Cardiac atrium fibroblast (primary cell): ENCODE data around the gene TP53TG3B. TPM values are rescaled to one million over a fixed set of nuclear protein-coding genes. Genes with fewer than 3 reads are reported as not detected.

Source experiments
- total RNA-seq: library from RNA; depleted of rRNA; stranded (reverse); fragments of >200 nt; gene quantifications from 2 replicates; pipeline ENCODE4 v1.2.3, GENCODE V29; 2015

TP53TG3B gene
- 0.16 TPM in 1 of 2 replicates, not detected in the other for total RNA-seq

GRCh38 chr16:33360541-33360940 is at the start of gene TP53TG3B:
Gene TP53TG3B, plus strand, starts transcription at chr16:33360841. Its CDS starts 68 bp downstream, at chr16:33360909.

Other genes with a start within 250 kb of the TP53TG3B start
- not detected in 2 replicates for gene TP53TG3C, start 166.6 kb upstream of the TP53TG3B start, total RNA-seq
- not detected in 2 replicates for gene TP53TG3E, start 56.5 kb upstream of the TP53TG3B start, total RNA-seq
- not detected in 2 replicates for gene TP53TG3F, start 98.8 kb downstream of the TP53TG3B start, total RNA-seq